H1 (cell line): ENCODE measurements around the gene MANBA. TPM values are rescaled to one million over a fixed set of nuclear protein-coding genes. Genes with fewer than 3 reads are reported as not detected.
"Not testable (repeated sequence)": the region's sequence is repeated elsewhere in the genome, so short reads cannot be mapped to it uniquely, and the experiment has no call there.

ENCODE experiments used
- CTCF ChIA-PET: fragments of 300-600 bp; sonication (Branson Sonifier 250); formaldehyde crosslinking; loops from one replicate; lab custom pipeline; 2021; ENCODE audit not compliant: partially characterized antibody; lab: Charles Lee
- POLR2A ChIA-PET: fragments of 300-600 bp; sonication (Branson Sonifier 250); formaldehyde crosslinking; loops from one replicate; lab custom pipeline; 2021; ENCODE audit warnings: inconsistent platforms; ENCODE audit not compliant: partially characterized antibody; lab: Charles Lee
- DNase-seq, 2 experiments: peaks; one replicate each; pipeline versions ENCODE4 v3.0.0 to v3.0.0-alpha.2; 2010 to 2022; ENCODE audit warnings: low spot score in 2 of 2, low read depth in 1 of 2, mixed read lengths in 1 of 2
- FAIRE-seq: peaks from 2 replicates; lab custom pipeline; 2011; peaks lifted over from hg19 to GRCh38; lab: Jason Lieb, UNC
- H2AFZ ChIP-seq: 2 replicates; pipeline ENCODE4 v1.8.1; 2012; ENCODE audit warnings: low read length, inconsistent platforms
- H2AK5ac ChIP-seq: 2 replicates; pipeline ENCODE4 v1.6.1; 2013; ENCODE audit warnings: low read depth, low read length
- H2BK120ac ChIP-seq: replicated peaks from 2 replicates; pipeline ENCODE3; 2013; ENCODE audit warnings: low read depth, low read length, inconsistent platforms
- H2BK12ac ChIP-seq: 2 replicates; pipeline ENCODE4 v1.6.1; 2013; ENCODE audit warnings: low read depth, low read length
- H2BK15ac ChIP-seq: 2 replicates; pipeline ENCODE4 v1.6.1; 2013; ENCODE audit warnings: low read length
- H2BK20ac ChIP-seq: 2 replicates; pipeline ENCODE4 v1.6.1; 2013; ENCODE audit warnings: low read length
- H2BK5ac ChIP-seq: 2 replicates; pipeline ENCODE4 v1.6.1; 2013; ENCODE audit warnings: low read depth, low read length
- H3K14ac ChIP-seq: 2 replicates; pipeline ENCODE4 v1.6.1; 2013; ENCODE audit warnings: inconsistent platforms; ENCODE audit not compliant: insufficient read length
- H3K18ac ChIP-seq: 2 replicates; pipeline ENCODE4 v1.6.1; 2013; ENCODE audit warnings: low read length; ENCODE audit errors: extremely low read depth
- H3K23ac ChIP-seq: 2 replicates; pipeline ENCODE4 v1.6.1; 2013; ENCODE audit warnings: inconsistent platforms; ENCODE audit not compliant: insufficient read length
- H3K23me2 ChIP-seq: 2 replicates; pipeline ENCODE4 v1.6.1; 2013; ENCODE audit warnings: low read depth, low read length
- H3K27ac ChIP-seq: 2 replicates; pipeline ENCODE4 v1.6.1; 2011; ENCODE audit warnings: low read depth, low read length, inconsistent platforms
- H3K27me3 ChIP-seq, 4 experiments: replicated peaks in 1 of 4; 1 replicate in 1 of 4; 2 replicates in 3 of 4; pipeline versions ENCODE4 v1.6.1 to v1.8.1; 2011 to 2013; ENCODE audit warnings: low read length in 3 of 4, mild to moderate bottlenecking in 3 of 4, inconsistent platforms in 2 of 4, mixed read lengths in 2 of 4, moderate library complexity in 1 of 4; ENCODE audit not compliant: control insufficient read depth in 3 of 4, insufficient read depth in 3 of 4; ENCODE audit errors: extremely low read depth in 1 of 4
- H3K36me3 ChIP-seq, 4 experiments: 2 replicates each; pipeline versions ENCODE4 v1.6.1 to v1.8.1; 2011 to 2013; ENCODE audit warnings: mild to moderate bottlenecking in 4 of 4, low read length in 3 of 4, moderate library complexity in 2 of 4, control low read depth in 1 of 4, inconsistent platforms in 1 of 4; ENCODE audit not compliant: insufficient read depth in 4 of 4, control insufficient read depth in 2 of 4
- H3K4ac ChIP-seq: replicated peaks from 2 replicates; pipeline ENCODE3; 2013; ENCODE audit warnings: low read length, low read depth, mixed read lengths, inconsistent platforms; ENCODE audit not compliant: insufficient read length
- H3K4me1 ChIP-seq, 4 experiments: replicated peaks in 1 of 4; 1 replicate in 1 of 4; 2 replicates in 3 of 4; pipeline versions ENCODE4 v1.6.1 to v1.8.1; 2011 to 2013; ENCODE audit warnings: low read length in 3 of 4, inconsistent platforms in 2 of 4, mixed read lengths in 1 of 4; ENCODE audit not compliant: insufficient read depth in 4 of 4, control insufficient read depth in 3 of 4
- H3K4me2 ChIP-seq, 2 experiments: 2 replicates each; pipeline versions ENCODE4 v1.6.1 to v1.8.1; 2011 to 2013; ENCODE audit warnings: low read depth in 2 of 2, low read length in 2 of 2, control low read depth in 1 of 2, inconsistent platforms in 1 of 2, mild to moderate bottlenecking in 1 of 2; ENCODE audit not compliant: insufficient read depth in 1 of 2
- H3K4me3 ChIP-seq, 4 experiments: fragments of 200-600, 300-600 bp in 1 of 4; sonication (generic), shearing (Covaris generic), sonication (Bioruptor Twin) in 1 of 4; 2 replicates each; pipeline versions ENCODE4 v1.5.1 to v1.8.1; 2011 to 2016; ENCODE audit warnings: low read length in 4 of 4, low read depth in 3 of 4, control low read depth in 2 of 4, inconsistent platforms in 2 of 4, mild to moderate bottlenecking in 2 of 4, mixed read lengths in 1 of 4, moderate library complexity in 1 of 4; ENCODE audit not compliant: insufficient read depth in 2 of 4; ENCODE audit errors: extremely low read depth in 1 of 4
- H3K56ac ChIP-seq: replicated peaks from 2 replicates; pipeline ENCODE3; 2013; ENCODE audit warnings: low read depth, mild to moderate bottlenecking, mixed read lengths, low read length, inconsistent platforms; ENCODE audit not compliant: insufficient read length
- H3K79me1 ChIP-seq: 2 replicates; pipeline ENCODE4 v1.6.1; 2013; ENCODE audit warnings: low read depth, low read length, control low read depth
- H3K79me2 ChIP-seq, 2 experiments: 2 replicates each; pipeline versions ENCODE4 v1.6.1 to v1.8.1; 2012 to 2013; ENCODE audit warnings: low read length in 2 of 2, mild to moderate bottlenecking in 2 of 2, inconsistent platforms in 1 of 2; ENCODE audit not compliant: insufficient read depth in 2 of 2, control insufficient read depth in 1 of 2
- H3K9ac ChIP-seq, 4 experiments: replicated peaks in 1 of 4; 1 replicate in 1 of 4; 2 replicates in 3 of 4; pipeline versions ENCODE4 v1.6.1 to v1.8.1; 2011 to 2013; ENCODE audit warnings: low read depth in 3 of 4, low read length in 3 of 4, control low read depth in 2 of 4, mild to moderate bottlenecking in 2 of 4, moderate library complexity in 2 of 4, inconsistent platforms in 1 of 4; ENCODE audit errors: extremely low read depth in 1 of 4
- H3K9me3 ChIP-seq, 2 experiments: 2 replicates each; pipeline versions ENCODE4 v1.6.1 to v1.8.1; 2012 to 2013; ENCODE audit warnings: mild to moderate bottlenecking in 2 of 2, moderate library complexity in 2 of 2, control low read depth in 1 of 2, inconsistent platforms in 1 of 2, low read depth in 1 of 2, low read length in 1 of 2, mixed read lengths in 1 of 2; ENCODE audit not compliant: insufficient read depth in 2 of 2
- H4K20me1 ChIP-seq, 2 experiments: replicated peaks in 1 of 2; 2 replicates each; pipeline versions ENCODE3 to v1.8.1; 2011 to 2013; ENCODE audit warnings: inconsistent platforms in 2 of 2, low read length in 2 of 2, mild to moderate bottlenecking in 1 of 2; ENCODE audit not compliant: insufficient read depth in 2 of 2, control insufficient read depth in 1 of 2
- H4K5ac ChIP-seq: 2 replicates; pipeline ENCODE4 v1.6.1; 2013; ENCODE audit warnings: low read length, low read depth, mixed read lengths, inconsistent platforms; ENCODE audit not compliant: insufficient read length
- H4K8ac ChIP-seq: 2 replicates; pipeline ENCODE4 v1.8.0; 2013; ENCODE audit warnings: mild to moderate bottlenecking, moderate library complexity, low read length, inconsistent platforms; ENCODE audit not compliant: insufficient read depth; ENCODE audit errors: extremely low read depth
- H4K91ac ChIP-seq: replicated peaks from 2 replicates; pipeline ENCODE3; 2013; ENCODE audit warnings: low read length, mixed read lengths, inconsistent platforms; ENCODE audit not compliant: insufficient read length
- CEBPB ChIP-seq: IDR thresholded peaks from 2 replicates; pipeline ENCODE4 v1.6.1; 2012; ENCODE audit warnings: low read depth, low read length
- GABPA ChIP-seq: IDR thresholded peaks from 2 replicates; pipeline ENCODE4 v1.6.1; 2011; ENCODE audit warnings: mild to moderate bottlenecking, low read length, moderate library complexity, borderline replicate concordance; ENCODE audit not compliant: insufficient read depth
- NRF1 ChIP-seq: IDR thresholded peaks from 2 replicates; pipeline ENCODE4 v1.6.1; 2011; ENCODE audit warnings: mild to moderate bottlenecking, low read depth, low read length, improper control_type of control experiment
- PHF8 ChIP-seq: fragments of 200-600 bp; sonication (generic); conservative IDR thresholded peaks from 2 replicates; pipeline ENCODE4 v1.7.1; 2012; ENCODE audit warnings: low read depth, mild to moderate bottlenecking, inconsistent platforms, low read length, moderate library complexity
- RAD21 ChIP-seq, 2 experiments: IDR thresholded peaks in 1 of 2; conservative IDR thresholded peaks in 1 of 2; 2 replicates each; pipeline ENCODE4 v1.6.1; 2011; ENCODE audit warnings: low read depth in 2 of 2, low read length in 2 of 2, improper control_type of control experiment in 1 of 2, inconsistent platforms in 1 of 2, mild to moderate bottlenecking in 1 of 2, moderate library complexity in 1 of 2
- RNF2 ChIP-seq: fragments of 200-900, 300-1000 bp; sonication (generic); IDR thresholded peaks from 2 replicates; pipeline ENCODE4 v1.7.1; 2016; ENCODE audit warnings: borderline replicate concordance, low read depth, mild to moderate bottlenecking, antibody characterized with exemption, low read length; ENCODE audit not compliant: poor library complexity, severe bottlenecking; ENCODE audit errors: missing control alignments
- SIX5 ChIP-seq: IDR thresholded peaks from 2 replicates; pipeline ENCODE4 v1.6.1; 2011; ENCODE audit warnings: mild to moderate bottlenecking, low read depth, low read length
- SP1 ChIP-seq: IDR thresholded peaks from 2 replicates; pipeline ENCODE4 v1.6.1; 2011; ENCODE audit warnings: low read depth, low read length
- YY1 ChIP-seq: IDR thresholded peaks from 2 replicates; pipeline ENCODE4 v1.6.1; 2011; ENCODE audit warnings: low read depth, mild to moderate bottlenecking, low read length
- WGBS, 2 experiments: shearing (Covaris generic) in 1 of 2; methylation state at CpG; one replicate each; pipeline versions ENCODE4 v1.1.6 to v1.1.7; 2013 to 2015; ENCODE audit warnings: low lambda C conversion rate in 2 of 2, mixed read lengths in 2 of 2, inconsistent platforms in 1 of 2, low coverage in 1 of 2, missing lambda C conversion rate in 1 of 2; ENCODE audit not compliant: insufficient replicate concordance in 2 of 2, insufficient coverage in 1 of 2, insufficient read length in 1 of 2; ENCODE audit errors: extremely low coverage in 1 of 2, missing lambda C conversion rate in 1 of 2; 5-methylcytosine and 5-hydroxymethylcytosine counted together
- polyA plus RNA-seq, 7 experiments: library from polyadenylated mRNA; depleted of rRNA in 3 of 7; stranded (reverse) in 5 of 7; unstranded in 2 of 7; fragments of >200 nt in 5 of 7; fragments of 200-250 nt in 2 of 7; gene quantifications; 1 replicate in 5 of 7; 2 replicates in 1 of 7; 4 replicates in 1 of 7; pipeline versions ENCODE4 v1.2.1 to v1.2.3, GENCODE V29; 2011 to 2013; ENCODE audit warnings: missing spikeins in 2 of 7, mixed read lengths in 2 of 7
- total RNA-seq: library from RNA; stranded (reverse); fragmentation: NEBNext Ultra II Directional; extraction: Animal tissue kit (Norgen Biotek cat#: 25700); gene quantifications from 2 replicates; pipeline ENCODE4 v1.2.1, GENCODE V29; 2021

Gene MANBA
- total and polyA plus RNA-seq, 2 of the 8 experiments (the other 6 are each of a cell fraction or from before 2014, with no cell fraction given) = 22.9 to 27.8 TPM

DNA sequence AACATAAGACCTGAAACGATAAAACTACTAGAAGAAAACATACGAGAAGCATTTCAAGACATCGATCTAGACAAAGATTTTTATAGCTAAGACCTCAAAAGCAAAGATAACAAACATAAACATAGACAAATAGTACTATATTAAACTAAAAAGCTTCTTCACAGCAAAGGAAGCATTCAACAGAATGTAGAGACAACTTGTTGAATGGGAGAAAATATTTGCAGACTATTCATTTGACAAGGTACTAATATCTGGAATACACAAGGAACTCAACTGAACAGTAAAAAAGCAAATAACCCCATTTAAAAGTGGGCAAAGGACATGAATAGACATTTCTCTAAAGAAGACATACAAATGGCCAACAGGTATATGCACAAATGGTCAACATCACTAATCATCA is 49.8 kb downstream of the MANBA start (continued):
- no peak for TF ChIP-seq PHF8
- TF ChIP-seq GABPA = no peak
- no peak for TF ChIP-seq YY1
- TF ChIP-seq RAD21 (IDR thresholded peaks at IDR 0.05 in 1 of 2, conservative IDR thresholded peaks at IDR 0.05 in 1 of 2; ENCODE audit: low read depth in 2 of 2, low read length in 2 of 2) = no peak
- no peak for TF ChIP-seq RNF2
- no peak for TF ChIP-seq SP1
- no peak for TF ChIP-seq SIX5
- no peak for TF ChIP-seq NRF1
- no peak for TF ChIP-seq CEBPB

DNA sequence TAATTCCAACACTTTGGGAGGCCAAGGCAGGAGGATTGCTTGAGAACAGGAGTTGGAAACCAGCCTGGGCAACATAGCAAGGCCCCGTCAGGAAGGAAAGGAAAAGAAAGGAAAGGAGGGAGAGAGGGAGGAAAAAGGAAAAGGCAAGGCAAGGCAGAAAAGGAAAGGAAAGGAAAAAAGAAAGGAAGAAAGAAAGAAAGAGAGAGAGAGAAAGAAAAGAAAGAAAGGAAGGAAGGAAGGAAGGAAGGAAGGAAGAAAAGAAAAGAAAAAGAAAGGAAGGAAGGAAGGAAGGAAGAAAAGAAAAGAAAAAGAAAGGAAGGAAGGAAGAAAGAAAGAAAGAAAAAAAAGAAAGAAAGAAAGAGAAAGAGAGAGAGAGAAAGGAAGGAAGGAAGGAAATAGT is 51.7 kb downstream of the MANBA start:
- H2BK5ac ChIP-seq, H3K23me2 ChIP-seq, H3K4ac ChIP-seq, H2BK20ac ChIP-seq, H3K18ac ChIP-seq, H3K27ac ChIP-seq, H3K9me3 ChIP-seq, H3K4me1 ChIP-seq, H2BK120ac ChIP-seq, POLR2A ChIA-PET, H4K20me1 ChIP-seq, H3K79me2 ChIP-seq, H3K23ac ChIP-seq, H3K79me1 ChIP-seq, H4K5ac ChIP-seq, H3K36me3 ChIP-seq, H2BK15ac ChIP-seq, H3K14ac ChIP-seq, H2AK5ac ChIP-seq, H4K91ac ChIP-seq, H2BK12ac ChIP-seq, FAIRE-seq, H3K56ac ChIP-seq, H3K27me3 ChIP-seq, DNase-seq, H3K4me3 ChIP-seq, H3K9ac ChIP-seq, H2AFZ ChIP-seq, H4K8ac ChIP-seq, H3K4me2 ChIP-seq: not testable (repeated sequence)
- 95% methylated on average over 1 of the region's 1 CpG; no CpG with 5 or more reads in 1 of the 2 experiments for WGBS, 2 experiments
- CTCF ChIA-PET = interaction anchor here (1.9 kb wide), 1 partner anchor 116 kb away, joined by 4 read pairs; no protein-coding TSS in a partner anchor
